ENCODE data around the gene SHQ1.

- no peak for TF ChIP-seq ZNF639 (tag by site-specific recombination; IDR thresholded peaks at IDR 0.05)
- no peak for TF ChIP-seq ZNF146 (tag by site-specific recombination; IDR thresholded peaks at IDR 0.05)
- no peak for TF ChIP-seq OSR2 (tag by site-specific recombination; IDR thresholded peaks at IDR 0.05)
- no peak for TF ChIP-seq CTCF (tag by site-specific recombination; IDR thresholded peaks at IDR 0.05)
- TF ChIP-seq ZNF280C (tag by site-specific recombination; IDR thresholded peaks at IDR 0.05) = no peak
- TF ChIP-seq ELK4 (IDR thresholded peaks at IDR 0.05; ENCODE audit: borderline replicate concordance, low read depth, low read length) = no peak
- no peak for TF ChIP-seq ZNF521 (tag by site-specific recombination; IDR thresholded peaks at IDR 0.05)
- no peak for TF ChIP-seq ZBTB1 (tag by site-specific recombination; IDR thresholded peaks at IDR 0.05)
- no peak for TF ChIP-seq ZNF48 (tag by site-specific recombination; IDR thresholded peaks at IDR 0.05)
- no peak for TF ChIP-seq ZNF366 (tag by site-specific recombination; conservative IDR thresholded peaks at IDR 0.05)
- no peak for TF ChIP-seq KLF8 (tag by site-specific recombination; IDR thresholded peaks at IDR 0.05)
These were observed 18.5 kb downstream of the SHQ1 start for GRCh38 chr3:72829701-72830100.

Measured in HEK293 (cell line).